ENCODE measurements around the gene CRTC1.

- TF ChIP-seq CTCF (IDR thresholded peaks at IDR 0.05) (no peak), POLR2A (IDR thresholded peaks at IDR 0.05) (no peak)
These were observed 97.6 kb downstream of the CRTC1 start for GRCh38 chr19:18781047-18781600.
